Measurements from ENCODE around the gene RTN4.

DNA sequence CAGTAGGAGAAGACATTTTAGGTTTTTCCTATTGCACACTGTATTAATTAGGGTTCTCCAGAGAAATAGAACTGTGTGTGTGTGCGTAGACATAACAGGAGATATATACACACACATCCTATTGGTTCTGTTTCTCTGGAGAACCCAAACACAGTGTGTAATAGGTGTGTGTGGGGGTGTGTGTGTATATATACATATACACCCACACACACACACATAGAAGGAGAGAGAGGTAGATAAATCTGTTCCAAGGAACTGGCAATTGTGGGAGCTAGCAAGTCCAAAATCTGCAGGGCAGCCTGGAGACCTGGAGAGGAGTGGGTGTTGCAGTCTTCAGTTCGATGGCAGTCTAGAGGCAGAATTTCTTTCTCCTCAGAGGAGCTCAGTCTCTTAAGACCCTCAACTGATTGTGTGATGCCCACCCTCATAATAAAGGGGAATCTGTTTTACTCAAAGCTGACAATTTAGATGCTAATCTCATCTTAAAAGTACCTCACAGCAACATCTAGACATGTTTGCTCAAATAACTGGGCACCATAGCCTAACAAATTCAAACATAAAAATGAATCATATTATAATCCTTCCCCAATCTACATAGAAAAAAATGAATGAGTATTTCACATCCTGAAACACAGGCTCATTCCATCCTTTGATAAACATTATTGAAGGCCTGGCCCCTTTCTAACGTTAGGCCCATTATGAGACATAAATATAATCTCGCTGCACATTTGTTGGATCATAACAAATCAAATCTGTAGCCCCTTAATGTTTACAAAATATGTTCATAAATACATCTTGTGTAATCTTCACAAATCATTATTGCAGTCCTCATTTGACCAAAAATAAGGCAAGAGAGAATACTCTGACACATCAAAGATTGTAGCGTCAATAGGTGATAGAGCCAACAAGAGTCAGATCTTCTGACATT is 35.1 kb upstream of the RTN4 start:
- no peak for TF ChIP-seq EZH2 (IDR thresholded peaks at IDR 0.05; ENCODE audit: borderline replicate concordance, low read depth, low read length, severe bottlenecking)
- TF ChIP-seq, protein P1, sequence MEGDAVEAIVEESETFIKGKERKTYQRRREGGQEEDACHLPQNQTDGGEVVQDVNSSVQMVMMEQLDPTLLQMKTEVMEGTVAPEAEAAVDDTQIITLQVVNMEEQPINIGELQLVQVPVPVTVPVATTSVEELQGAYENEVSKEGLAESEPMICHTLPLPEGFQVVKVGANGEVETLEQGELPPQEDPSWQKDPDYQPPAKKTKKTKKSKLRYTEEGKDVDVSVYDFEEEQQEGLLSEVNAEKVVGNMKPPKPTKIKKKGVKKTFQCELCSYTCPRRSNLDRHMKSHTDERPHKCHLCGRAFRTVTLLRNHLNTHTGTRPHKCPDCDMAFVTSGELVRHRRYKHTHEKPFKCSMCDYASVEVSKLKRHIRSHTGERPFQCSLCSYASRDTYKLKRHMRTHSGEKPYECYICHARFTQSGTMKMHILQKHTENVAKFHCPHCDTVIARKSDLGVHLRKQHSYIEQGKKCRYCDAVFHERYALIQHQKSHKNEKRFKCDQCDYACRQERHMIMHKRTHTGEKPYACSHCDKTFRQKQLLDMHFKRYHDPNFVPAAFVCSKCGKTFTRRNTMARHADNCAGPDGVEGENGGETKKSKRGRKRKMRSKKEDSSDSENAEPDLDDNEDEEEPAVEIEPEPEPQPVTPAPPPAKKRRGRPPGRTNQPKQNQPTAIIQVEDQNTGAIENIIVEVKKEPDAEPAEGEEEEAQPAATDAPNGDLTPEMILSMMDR (IDR thresholded peaks at IDR 0.05; ENCODE audit: borderline replicate concordance, extremely low read depth, low read length, poor library complexity, severe bottlenecking): no peak
